SK-N-SH (cell line): ENCODE results near the gene UNC79. TPM values are rescaled to one million over a fixed set of nuclear protein-coding genes. Genes with fewer than 3 reads are reported as not detected.
A peak's percentile ranks its signal among the peaks of the same experiment; 100 is the strongest.

ENCODE experiments used
- CTCF ChIA-PET: fragments of 300-600, 350-600 bp; formaldehyde crosslinking; extraction: SDS; loops from one replicate; lab custom pipeline; 2021; lab: Yijun Ruan, JAX
- POLR2A ChIA-PET: fragments of 350-600 bp; sonication (Branson Sonifier 250); formaldehyde crosslinking; extraction: SDS; loops from one replicate; lab custom pipeline; 2020; ENCODE audit warnings: antibody characterized with exemption, inconsistent platforms; lab: Yijun Ruan, JAX
- DNase-seq: peaks from one replicate; pipeline ENCODE4 v3.0.0; 2012
- H2AFZ ChIP-seq: fragments of 200-600 bp; sonication (generic); 2 replicates; pipeline ENCODE4 v1.8.1; 2016; ENCODE audit warnings: antibody characterized with exemption, mild to moderate bottlenecking, low read depth
- H3F3A ChIP-seq: fragments of 200-600 bp; sonication (generic); replicated peaks from 2 replicates; pipeline ENCODE3; 2016; ENCODE audit warnings: antibody characterized with exemption, mild to moderate bottlenecking; ENCODE audit not compliant: insufficient read depth
- H3K27ac ChIP-seq, 2 experiments: fragments of 200-500 bp in 1 of 2; fragments of 200-600 bp in 1 of 2; sonication (Bioruptor generic) in 1 of 2; sonication (generic), shearing (Covaris generic) in 1 of 2; 2 replicates each; pipeline versions ENCODE4 v1.5.1 to v1.6.1; 2014 to 2016; ENCODE audit warnings: low read depth in 2 of 2, inconsistent platforms in 1 of 2, low read length in 1 of 2, mild to moderate bottlenecking in 1 of 2, mixed read lengths in 1 of 2
- H3K27me3 ChIP-seq: fragments of 200-600 bp; sonication (generic), shearing (Covaris generic); 2 replicates; pipeline ENCODE4 v1.6.1; 2016; ENCODE audit warnings: mixed run types; ENCODE audit not compliant: insufficient read depth
- H3K36me3 ChIP-seq, 2 experiments: fragments of 200-500 bp in 1 of 2; fragments of 200-600 bp in 1 of 2; sonication (Bioruptor generic) in 1 of 2; sonication (generic) in 1 of 2; replicated peaks in 1 of 2; 2 replicates each; pipeline versions ENCODE3 to v1.5.1; 2014 to 2016; ENCODE audit warnings: low read length in 1 of 2, mild to moderate bottlenecking in 1 of 2; ENCODE audit not compliant: insufficient read depth in 2 of 2, control insufficient read depth in 1 of 2
- H3K4me1 ChIP-seq, 2 experiments: fragments of 200-500 bp in 1 of 2; fragments of 200-600 bp in 1 of 2; sonication (Bioruptor generic) in 1 of 2; sonication (generic), shearing (Covaris generic) in 1 of 2; 2 replicates each; pipeline versions ENCODE4 v1.5.1 to v1.6.1; 2014 to 2016; ENCODE audit warnings: low read depth in 1 of 2, low read length in 1 of 2, mixed run types in 1 of 2; ENCODE audit not compliant: insufficient read depth in 2 of 2, control insufficient read depth in 1 of 2
- H3K4me2 ChIP-seq: fragments of 200-600 bp; sonication (generic), shearing (Covaris generic); 2 replicates; pipeline ENCODE4 v1.6.1; 2017; ENCODE audit warnings: mixed run types
- H3K4me3 ChIP-seq, 2 experiments: fragments of 200-500 bp in 1 of 2; fragments of 200-600 bp in 1 of 2; sonication (Bioruptor generic) in 1 of 2; sonication (generic), shearing (Covaris generic) in 1 of 2; 2 replicates each; pipeline versions ENCODE4 v1.5.1 to v1.8.1; 2014 to 2016; ENCODE audit warnings: low read depth in 2 of 2, inconsistent platforms in 1 of 2, low read length in 1 of 2, mild to moderate bottlenecking in 1 of 2, mixed read lengths in 1 of 2, moderate library complexity in 1 of 2
- H3K79me2 ChIP-seq: fragments of 200-600 bp; sonication (generic); 2 replicates; pipeline ENCODE4 v1.8.1; 2017; ENCODE audit warnings: mild to moderate bottlenecking; ENCODE audit not compliant: insufficient read depth
- H3K9ac ChIP-seq: fragments of 200-600 bp; sonication (generic); 2 replicates; pipeline ENCODE4 v1.6.1; 2017; ENCODE audit warnings: mixed run types
- H3K9me2 ChIP-seq: fragments of 200-600 bp; sonication (generic); 2 replicates; pipeline ENCODE4 v1.6.1; 2017; ENCODE audit warnings: mixed run types
- H3K9me3 ChIP-seq: fragments of 200-600 bp; sonication (generic); 2 replicates; pipeline ENCODE4 v1.6.1; 2017; ENCODE audit warnings: mixed run types, mild to moderate bottlenecking, moderate library complexity
- H4K20me1 ChIP-seq: fragments of 200-600 bp; sonication (generic); 2 replicates; pipeline ENCODE4 v1.6.1; 2017; ENCODE audit warnings: mild to moderate bottlenecking, mixed run types; ENCODE audit not compliant: insufficient read depth
- CHD2 ChIP-seq: fragments of 150-350 bp; IDR thresholded peaks from 2 replicates; pipeline ENCODE4 v1.6.1; 2018; ENCODE audit warnings: low read length; ENCODE audit not compliant: partially characterized antibody
- EP300 ChIP-seq, 2 experiments: IDR thresholded peaks; 2 replicates each; pipeline versions ENCODE4 v1.4.0 to v1.6.1; 2012; ENCODE audit warnings: borderline replicate concordance in 1 of 2, low read depth in 1 of 2, low read length in 1 of 2
- FOSL2 ChIP-seq: IDR thresholded peaks from 2 replicates; pipeline ENCODE4 v1.4.0; 2012; ENCODE audit warnings: low read depth, mild to moderate bottlenecking, moderate library complexity, borderline replicate concordance
- FOXJ3 ChIP-seq: sonication (generic); formaldehyde crosslinking; IDR thresholded peaks from 2 replicates; pipeline ENCODE4 v1.5.1; 2020; ENCODE audit warnings: mild to moderate bottlenecking, missing genetic modification reagents
- GATA2 ChIP-seq: sonication (generic); formaldehyde crosslinking; IDR thresholded peaks from 2 replicates; pipeline ENCODE4 v1.5.0; 2020; ENCODE audit warnings: mild to moderate bottlenecking, missing genetic modification reagents
- MXI1 ChIP-seq: IDR thresholded peaks from 2 replicates; pipeline ENCODE4 v1.6.1; 2012; ENCODE audit warnings: mild to moderate bottlenecking, low read depth, low read length, improper control_type of control experiment
- NFIC ChIP-seq: IDR thresholded peaks from 2 replicates; pipeline ENCODE4 v1.4.0; 2012; ENCODE audit warnings: borderline replicate concordance
- NRF1 ChIP-seq: IDR thresholded peaks from 2 replicates; pipeline ENCODE4 v1.6.1; 2012; ENCODE audit warnings: low read depth, mild to moderate bottlenecking, low read length
- RCOR1 ChIP-seq: fragments of 150-350 bp; IDR thresholded peaks from 2 replicates; pipeline ENCODE4 v1.6.1; 2017; ENCODE audit warnings: antibody characterized with exemption, low read length
- SIN3A ChIP-seq: IDR thresholded peaks from 2 replicates; pipeline ENCODE4 v1.6.1; 2012; ENCODE audit warnings: low read depth, mild to moderate bottlenecking, low read length, moderate library complexity, borderline replicate concordance
- TCF12 ChIP-seq: IDR thresholded peaks from 2 replicates; pipeline ENCODE4 v1.4.0; 2012
- TEAD4 ChIP-seq: IDR thresholded peaks from 2 replicates; pipeline ENCODE4 v1.4.0; 2012; ENCODE audit warnings: mild to moderate bottlenecking, borderline replicate concordance; ENCODE audit not compliant: insufficient read depth
- WGBS: methylation state at CpG from one replicate; pipeline ENCODE4 v1.1.6; 2017; ENCODE audit warnings: low lambda C conversion rate; 5-methylcytosine and 5-hydroxymethylcytosine counted together
- polyA plus RNA-seq, 3 experiments: library from polyadenylated mRNA; depleted of rRNA; stranded (reverse); fragments of >200 nt; gene quantifications; 2 replicates each; pipeline ENCODE4 v1.2.3, GENCODE V29; 2012
- TF ChIP-seq, protein P1 (sequence below): IDR thresholded peaks from 2 replicates; pipeline ENCODE4 v1.6.1; 2012; ENCODE audit warnings: mild to moderate bottlenecking, low read depth, low read length, moderate library complexity

The UNC79 gene
- polyA plus RNA-seq, 1 of the 3 experiments (the other 2 are of a cell fraction): 0.10 TPM

GRCh38 chr14:93458234-93458633 lies 27.5 kb downstream of the UNC79 start:
- H3K9me3 ChIP-seq: no peaks in the 10 kb centered on the region
- no peaks in the 10 kb centered on the region for H3F3A ChIP-seq
- H2AFZ ChIP-seq: no peak overlapping the region
- H3K27ac ChIP-seq: no peak overlapping the region
- TF ChIP-seq NFIC: no peak
- no peaks in the 10 kb centered on the region for H3K79me2 ChIP-seq
- no peak overlapping the region for H3K9ac ChIP-seq
- H3K27me3 ChIP-seq: no peaks in the 10 kb centered on the region
- H3K9me2 ChIP-seq: no peaks in the 10 kb centered on the region
- no peaks in the 10 kb centered on the region for H3K36me3 ChIP-seq
- H3K4me3 ChIP-seq: no peak overlapping the region
- POLR2A ChIA-PET: no interaction called here
- CTCF ChIA-PET: interaction anchor here (1.7 kb wide), 1 partner anchor 10 kb away, joined by 6 read pairs; no protein-coding TSS in a partner anchor
- H4K20me1 ChIP-seq: no peaks in the 10 kb centered on the region
- H3K4me2 ChIP-seq: no peak overlapping the region
- peaks cover 0 to 3% of the 10 kb centered on the region in 2 experiments; a peak in 2 of 4 replicates for H3K4me1 ChIP-seq
- DNase-seq: no peak
- WGBS: 31% methylated on average over 1 of the region's 1 CpG

DNA sequence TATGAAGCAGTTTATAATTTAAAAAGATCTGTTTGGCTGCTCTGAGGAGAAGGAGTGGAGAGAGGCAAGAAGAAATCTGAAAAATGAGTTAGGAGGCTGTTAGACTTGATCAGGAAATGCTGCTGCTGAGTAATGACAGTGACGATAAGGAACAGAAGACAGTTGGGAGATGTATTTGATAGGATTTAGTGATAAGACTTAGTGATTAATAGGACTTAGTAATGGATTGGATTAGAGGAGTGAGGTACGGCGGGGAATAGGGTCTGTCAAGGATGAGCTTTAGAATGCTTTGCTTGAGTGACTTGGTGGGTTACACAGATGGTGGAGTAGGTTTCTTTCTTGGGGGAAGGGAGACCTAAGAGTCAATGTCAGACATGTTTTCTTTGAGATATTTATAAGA lies 31.7 kb downstream of the UNC79 start:
- H3K27me3 ChIP-seq: no peaks in the 10 kb centered on the region
- H3F3A ChIP-seq: no peaks in the 10 kb centered on the region
- DNase-seq: peak; percentile 25
- no peak overlapping the region for H2AFZ ChIP-seq
- ChIA-PET POLR2A (no interaction called here), CTCF (no interaction called here)
- H3K4me1 ChIP-seq: peaks cover 0 to 4% of the 10 kb centered on the region in 2 experiments; a peak in 2 of 4 replicates
- H3K9ac ChIP-seq: no peak overlapping the region
- H3K9me2 ChIP-seq: no peaks in the 10 kb centered on the region
- no peaks in the 10 kb centered on the region for H3K9me3 ChIP-seq
- H4K20me1 ChIP-seq: no peaks in the 10 kb centered on the region
- H3K36me3 ChIP-seq: no peaks in the 10 kb centered on the region
- no peak overlapping the region for H3K4me3 ChIP-seq
- no peak overlapping the region; a peak in 1 of 4 replicates for H3K27ac ChIP-seq
- H3K4me2 ChIP-seq: no peak overlapping the region
- no peaks in the 10 kb centered on the region for H3K79me2 ChIP-seq
- 28% methylated on average over 3 of the region's 3 CpGs for WGBS
- peak; percentile 20; the same call in 1 of the 2 replicates for TF ChIP-seq GATA2 (CRISPR knock-in tag)
- TF ChIP-seq FOSL2: no peak
- peak in 1 of 2 experiments; percentile 55; a peak in 1 of 4 replicates for TF ChIP-seq EP300 (IDR thresholded peaks at IDR 0.05; ENCODE audit: borderline replicate concordance in 1 of 2, low read depth in 1 of 2, low read length in 1 of 2)
- TF ChIP-seq TCF12: no peak
- no peak; the same call in 1 of the 2 replicates for TF ChIP-seq RCOR1

- Histone ChIP-seq H3K9me3 (no peaks in the 10 kb centered on the region), H3K4me2 (no peak overlapping the region), H3K4me1 (peaks cover 0 to 4% of the 10 kb centered on the region in 2 experiments; a peak in 2 of 4 replicates), H3K27ac (peak overlapping the region in 1 of 2 experiments; percentile 89; a peak in 2 of 4 replicates), H3F3A (no peaks in the 10 kb centered on the region), H3K9ac (no peak overlapping the region), H3K4me3 (no peak overlapping the region), H3K9me2 (no peaks in the 10 kb centered on the region), H3K79me2 (no peaks in the 10 kb centered on the region), H3K36me3 (no peaks in the 10 kb centered on the region), H4K20me1 (no peaks in the 10 kb centered on the region), H3K27me3 (no peaks in the 10 kb centered on the region), H2AFZ (no peak overlapping the region)
- ChIA-PET POLR2A (no interaction called here), CTCF (interaction anchor here (0.5 kb wide), 1 partner anchor 257 kb away, joined by 4 read pairs; the partner anchor contains the start of gene UBR7)
- TF ChIP-seq, protein P1, sequence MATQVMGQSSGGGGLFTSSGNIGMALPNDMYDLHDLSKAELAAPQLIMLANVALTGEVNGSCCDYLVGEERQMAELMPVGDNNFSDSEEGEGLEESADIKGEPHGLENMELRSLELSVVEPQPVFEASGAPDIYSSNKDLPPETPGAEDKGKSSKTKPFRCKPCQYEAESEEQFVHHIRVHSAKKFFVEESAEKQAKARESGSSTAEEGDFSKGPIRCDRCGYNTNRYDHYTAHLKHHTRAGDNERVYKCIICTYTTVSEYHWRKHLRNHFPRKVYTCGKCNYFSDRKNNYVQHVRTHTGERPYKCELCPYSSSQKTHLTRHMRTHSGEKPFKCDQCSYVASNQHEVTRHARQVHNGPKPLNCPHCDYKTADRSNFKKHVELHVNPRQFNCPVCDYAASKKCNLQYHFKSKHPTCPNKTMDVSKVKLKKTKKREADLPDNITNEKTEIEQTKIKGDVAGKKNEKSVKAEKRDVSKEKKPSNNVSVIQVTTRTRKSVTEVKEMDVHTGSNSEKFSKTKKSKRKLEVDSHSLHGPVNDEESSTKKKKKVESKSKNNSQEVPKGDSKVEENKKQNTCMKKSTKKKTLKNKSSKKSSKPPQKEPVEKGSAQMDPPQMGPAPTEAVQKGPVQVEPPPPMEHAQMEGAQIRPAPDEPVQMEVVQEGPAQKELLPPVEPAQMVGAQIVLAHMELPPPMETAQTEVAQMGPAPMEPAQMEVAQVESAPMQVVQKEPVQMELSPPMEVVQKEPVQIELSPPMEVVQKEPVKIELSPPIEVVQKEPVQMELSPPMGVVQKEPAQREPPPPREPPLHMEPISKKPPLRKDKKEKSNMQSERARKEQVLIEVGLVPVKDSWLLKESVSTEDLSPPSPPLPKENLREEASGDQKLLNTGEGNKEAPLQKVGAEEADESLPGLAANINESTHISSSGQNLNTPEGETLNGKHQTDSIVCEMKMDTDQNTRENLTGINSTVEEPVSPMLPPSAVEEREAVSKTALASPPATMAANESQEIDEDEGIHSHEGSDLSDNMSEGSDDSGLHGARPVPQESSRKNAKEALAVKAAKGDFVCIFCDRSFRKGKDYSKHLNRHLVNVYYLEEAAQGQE: no peak
- TF ChIP-seq FOXJ3: peak; percentile 42; the same call in 1 of the 2 replicates
- peak; percentile 91 for TF ChIP-seq GATA2 (CRISPR knock-in tag)
- peak; percentile 10 for TF ChIP-seq CHD2
- TF ChIP-seq TEAD4: 0 out of 2 replicates have a peak, but pooled peaks have one; percentile 11
- no peak for TF ChIP-seq MXI1
- TF ChIP-seq RCOR1: peak; percentile 68; the same call in 1 of the 2 replicates
- TF ChIP-seq SIN3A: no peak
- TF ChIP-seq EP300 (IDR thresholded peaks at IDR 0.05; ENCODE audit: borderline replicate concordance in 1 of 2, low read depth in 1 of 2, low read length in 1 of 2): peak in 1 of 2 experiments; percentile 85; a peak in 2 of 4 replicates
- TF ChIP-seq NRF1: no peak
- WGBS: 5% methylated on average over 5 of the region's 5 CpGs
- DNase-seq: peak; percentile 42
Measured at GRCh38 chr14:93464271-93464670, 33.5 kb downstream of the UNC79 start.
